GM12873 (cell line): Measurements from ENCODE around the gene NEK8.
A peak's percentile ranks its signal among the peaks of the same experiment; 100 is the strongest.

ENCODE experiments used
- CTCF ChIP-seq: IDR thresholded peaks from 2 replicates; pipeline ENCODE4 v1.5.1; 2012; ENCODE audit warnings: low read depth, mild to moderate bottlenecking, moderate library complexity, low read length, control low read depth; ENCODE audit not compliant: insufficient read depth; ENCODE audit errors: missing control alignments

Gene NEK8

GRCh38 chr17:28758411-28759121, 30.0 kb downstream of the NEK8 start:
- no peak for TF ChIP-seq CTCF

GRCh38 chr17:28759256-28759865, 30.8 kb downstream of the NEK8 start:
- TF ChIP-seq CTCF, result no peak

DNA sequence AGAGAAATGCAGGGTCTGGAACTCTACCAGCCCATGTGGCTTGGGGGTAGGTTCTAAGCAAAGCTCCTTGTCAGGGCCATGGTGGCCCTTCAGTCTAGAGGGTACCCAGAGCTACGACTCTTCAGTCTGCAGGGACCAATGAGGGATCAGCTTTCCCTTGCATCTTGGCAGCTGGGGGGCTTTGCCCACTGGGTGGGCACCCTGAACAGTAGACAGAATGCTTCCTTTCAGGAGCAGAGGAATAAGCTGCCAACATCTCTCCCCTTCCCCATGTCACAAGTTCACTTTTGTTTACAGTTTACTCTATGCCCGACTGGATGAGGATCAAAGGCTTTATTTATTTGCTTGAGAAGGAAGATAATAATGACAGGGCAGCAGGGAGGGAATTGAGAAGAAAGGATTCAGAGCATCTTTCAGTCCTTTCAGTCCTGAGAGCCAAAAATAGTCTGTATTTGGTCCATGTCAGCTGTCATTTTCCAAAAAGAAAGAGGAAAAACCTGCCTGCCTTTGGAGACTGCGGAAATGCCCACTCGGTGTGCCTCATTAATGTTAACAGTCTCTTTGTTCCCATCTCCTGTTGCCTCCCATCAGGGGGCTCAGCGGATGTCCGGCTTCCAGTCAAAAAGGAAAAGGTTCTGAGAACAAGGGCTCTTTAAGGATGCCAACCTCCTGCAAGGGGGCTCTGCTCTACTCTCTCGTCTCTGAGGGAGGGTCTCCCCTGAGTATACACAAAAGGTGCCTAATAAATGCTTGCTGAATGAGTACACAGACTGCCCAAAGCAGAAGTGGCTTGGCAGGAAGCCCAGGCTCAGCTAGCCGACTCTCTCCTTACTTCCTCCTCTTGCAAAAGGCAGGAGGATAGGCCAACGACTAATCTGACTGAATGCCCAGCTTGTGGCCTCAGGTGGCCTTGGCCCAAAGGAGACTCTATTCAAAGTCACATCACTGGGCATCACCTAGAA, 32.3 kb downstream of the NEK8 start:
- no peak for TF ChIP-seq CTCF

- no peak for TF ChIP-seq CTCF
These were observed 34.7 kb downstream of the NEK8 start for GRCh38 chr17:28763137-28763799.

GRCh38 chr17:28763804-28764266, 35.2 kb downstream of the NEK8 start:
- TF ChIP-seq CTCF, result peak; percentile 80

DNA sequence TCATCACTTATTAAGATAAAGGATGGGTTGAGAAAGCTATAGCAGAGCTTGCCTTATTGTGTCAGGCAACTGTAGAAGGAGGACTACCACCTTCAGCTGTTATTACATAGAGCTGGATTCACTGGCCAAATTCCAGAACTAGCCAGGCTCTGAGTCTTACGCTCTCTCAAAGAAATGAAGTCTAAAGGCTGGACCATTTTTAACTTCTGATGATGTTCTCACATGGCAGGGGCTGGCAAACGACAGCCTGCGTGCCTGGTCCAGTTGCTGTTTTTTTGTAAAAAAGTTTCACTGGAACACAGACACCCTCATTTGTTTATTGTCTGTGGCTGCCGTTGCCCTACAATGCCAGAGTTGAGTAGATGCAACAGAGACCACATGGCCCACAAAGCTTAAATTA, 36.5 kb downstream of the NEK8 start:
- no peak for TF ChIP-seq CTCF
